GM19452 (cell line): ENCODE results near the gene BHMT.
"Not testable (repeated sequence)": the region's sequence is repeated elsewhere in the genome, so short reads cannot be mapped to it uniquely, and the experiment has no call there.

Experiments used
- ATAC-seq: cut with Tn5 transposase; IDR thresholded peaks from one replicate; pipeline ENCODE4 v1.9.1; 2021; ENCODE audit not compliant: unreplicated experiment

Gene BHMT

GRCh38 chr5:79111960-79112702, 522 bp downstream of the BHMT start:
- ATAC-seq = no peak

GRCh38 chr5:79112703-79113058, 1.1 kb downstream of the BHMT start:
- ATAC-seq = no peak

GRCh38 chr5:79119486-79119885, 7.9 kb downstream of the BHMT start:
- ATAC-seq = no peak

DNA sequence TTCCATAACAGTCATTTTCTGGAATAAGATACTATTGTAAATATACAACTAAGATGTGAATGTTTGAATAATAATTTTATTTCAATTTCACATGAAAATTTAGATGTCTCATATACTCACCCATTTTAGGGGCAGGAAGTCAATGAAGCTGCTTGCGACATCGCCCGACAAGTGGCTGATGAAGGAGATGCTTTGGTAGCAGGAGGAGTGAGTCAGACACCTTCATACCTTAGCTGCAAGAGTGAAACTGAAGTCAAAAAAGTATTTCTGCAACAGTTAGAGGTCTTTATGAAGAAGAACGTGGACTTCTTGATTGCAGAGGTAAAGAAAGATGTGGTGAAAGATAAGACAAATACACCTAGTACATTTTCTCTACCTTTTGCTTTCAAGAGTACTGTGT, 8.6 kb downstream of the BHMT start:
- no peak for ATAC-seq

- no peak for ATAC-seq
Measured at GRCh38 chr5:79122973-79123372, 11.4 kb downstream of the BHMT start.

- ATAC-seq = no peak
Measured at GRCh38 chr5:79124607-79125006, 13.0 kb downstream of the BHMT start.

DNA sequence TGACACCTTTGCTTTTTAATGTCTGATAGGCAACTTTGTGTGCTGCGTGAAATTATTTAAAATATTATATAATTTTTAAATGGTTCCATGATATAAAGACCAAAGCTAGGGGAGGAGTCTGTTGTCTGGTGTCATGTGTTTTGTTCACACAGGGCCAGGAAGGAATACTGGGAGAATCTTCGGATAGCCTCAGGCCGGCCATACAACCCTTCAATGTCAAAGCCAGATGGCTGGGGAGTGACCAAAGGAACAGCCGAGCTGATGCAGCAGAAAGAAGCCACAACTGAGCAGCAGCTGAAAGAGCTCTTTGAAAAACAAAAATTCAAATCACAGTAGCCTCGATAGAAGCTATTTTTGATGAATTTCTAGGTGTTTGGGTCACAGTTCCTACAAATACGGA, 19.2 kb downstream of the BHMT start:
- no peak for ATAC-seq

DNA sequence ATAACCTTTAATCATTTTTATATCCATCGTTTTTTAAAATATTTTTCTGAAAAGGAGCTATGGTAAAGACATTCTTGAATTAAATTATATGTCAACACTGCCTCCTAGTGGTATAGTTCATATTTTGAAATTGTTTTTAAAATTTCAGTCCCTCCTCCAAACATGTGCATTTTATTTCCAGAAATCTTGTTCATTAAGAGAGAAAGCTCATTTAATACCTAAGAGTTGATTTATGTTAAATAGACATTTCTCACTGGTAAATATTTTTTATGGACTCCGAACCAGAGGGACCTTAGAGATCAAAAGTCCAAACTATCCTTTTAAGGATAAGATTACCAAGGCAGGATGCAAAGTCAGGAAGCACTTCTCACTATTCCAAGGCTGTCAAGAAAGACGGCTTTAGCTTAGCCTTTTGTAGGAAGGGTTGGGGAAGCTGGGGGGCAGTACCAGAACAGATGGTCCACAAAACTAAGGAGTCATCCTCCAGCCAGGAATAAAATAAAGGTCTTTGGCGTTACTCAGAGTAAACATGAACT, 21.6 kb downstream of the BHMT start:
- ATAC-seq = no peak

- no peak for ATAC-seq
Measured at GRCh38 chr5:79133657-79134451, 22.2 kb downstream of the BHMT start.

DNA sequence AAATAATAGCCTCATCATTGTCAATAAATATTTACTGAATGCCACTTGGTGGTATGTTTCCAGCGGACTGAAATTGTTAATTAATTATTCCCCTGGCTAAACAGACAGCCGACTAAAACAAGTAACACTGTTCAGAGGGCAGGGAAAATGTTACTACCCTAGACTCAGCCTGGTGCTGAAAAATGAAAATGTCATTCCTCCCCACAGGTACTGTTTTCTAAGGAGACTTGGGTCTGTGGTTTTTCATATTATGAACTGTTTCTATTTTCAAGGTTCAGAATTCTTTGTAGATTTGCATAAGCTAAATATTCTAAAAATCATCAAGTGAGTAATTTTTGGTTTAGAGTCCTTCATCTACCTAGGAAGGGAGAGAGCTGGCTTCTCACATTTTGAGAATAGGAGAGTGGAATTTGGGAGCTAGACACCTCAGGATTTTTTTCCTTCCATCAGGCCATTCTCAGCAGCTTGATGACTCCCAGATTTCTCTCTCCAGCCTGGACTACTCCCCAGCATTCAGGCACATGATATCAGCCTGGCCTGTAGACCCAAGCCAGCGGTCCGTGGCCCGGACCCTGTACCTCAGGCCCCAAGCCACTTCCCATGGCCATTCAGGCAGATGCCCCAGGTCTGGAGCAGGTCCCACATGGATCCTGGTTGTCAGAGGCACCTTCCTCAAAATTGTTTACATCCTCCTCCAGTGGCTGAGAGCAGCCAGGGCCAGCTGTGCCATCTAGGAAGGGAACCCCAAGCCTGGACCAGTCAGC, 24.4 kb downstream of the BHMT start:
- no peak for ATAC-seq

GRCh38 chr5:79136618-79137017, 25.0 kb downstream of the BHMT start:
- no peak for ATAC-seq

GRCh38 chr5:79140553-79140952, 28.9 kb downstream of the BHMT start:
- no peak for ATAC-seq

DNA sequence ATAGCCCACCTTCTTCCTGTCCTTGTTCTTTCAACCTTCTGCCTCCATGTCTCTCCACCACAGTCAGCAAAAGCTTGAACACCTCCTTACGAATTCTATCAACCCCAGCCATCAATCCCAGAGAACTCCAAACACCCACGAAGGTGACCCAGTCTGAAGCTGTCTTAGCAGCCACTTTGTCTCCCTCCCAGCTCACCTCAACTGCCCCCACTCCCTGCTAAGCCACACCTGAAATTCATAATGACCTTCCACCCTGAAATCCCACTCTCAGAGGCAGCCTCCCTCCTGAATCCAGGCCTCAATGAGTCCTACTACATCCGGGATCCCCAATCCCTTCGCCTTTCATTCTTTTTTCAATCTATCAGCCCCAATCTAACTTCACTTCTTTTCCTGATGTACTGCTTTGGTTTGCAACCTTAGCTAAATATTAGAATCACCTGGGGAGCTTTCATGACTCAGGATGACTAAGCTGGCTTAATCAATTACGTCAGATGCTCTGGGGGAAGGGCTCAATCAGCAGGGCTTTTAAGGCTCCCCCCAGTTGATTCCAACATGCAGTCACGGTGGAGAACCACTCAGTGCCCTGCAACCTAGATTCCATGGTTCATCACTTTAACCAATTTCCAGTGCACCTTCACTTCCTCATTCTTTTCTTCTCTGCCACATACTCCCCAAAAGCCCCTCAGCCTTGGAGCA, 32.2 kb downstream of the BHMT start:
- no peak for ATAC-seq

DNA sequence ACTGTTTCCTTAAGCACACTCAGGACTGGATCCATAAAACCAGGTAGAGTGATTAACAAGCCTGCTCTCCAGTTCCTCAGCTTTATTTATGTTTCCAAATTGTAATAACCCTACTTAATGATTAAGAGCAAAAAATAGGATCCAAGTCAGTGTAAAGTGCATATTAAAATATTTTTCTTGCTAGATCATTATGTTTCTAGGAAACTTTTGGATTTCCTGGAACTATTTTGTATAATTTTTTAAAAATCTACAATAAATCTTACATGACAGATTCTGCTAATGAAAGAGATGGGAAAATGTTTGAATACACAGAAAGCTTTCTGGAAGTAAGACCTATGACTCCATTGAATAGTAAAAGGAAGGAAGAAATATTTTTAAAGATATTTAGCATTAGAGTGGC, 35.5 kb downstream of the BHMT start:
- no peak for ATAC-seq

GRCh38 chr5:79149433-79149832, 37.8 kb downstream of the BHMT start:
- no peak for ATAC-seq

GRCh38 chr5:79151942-79152671, 40.5 kb downstream of the BHMT start:
- no peak for ATAC-seq

DNA sequence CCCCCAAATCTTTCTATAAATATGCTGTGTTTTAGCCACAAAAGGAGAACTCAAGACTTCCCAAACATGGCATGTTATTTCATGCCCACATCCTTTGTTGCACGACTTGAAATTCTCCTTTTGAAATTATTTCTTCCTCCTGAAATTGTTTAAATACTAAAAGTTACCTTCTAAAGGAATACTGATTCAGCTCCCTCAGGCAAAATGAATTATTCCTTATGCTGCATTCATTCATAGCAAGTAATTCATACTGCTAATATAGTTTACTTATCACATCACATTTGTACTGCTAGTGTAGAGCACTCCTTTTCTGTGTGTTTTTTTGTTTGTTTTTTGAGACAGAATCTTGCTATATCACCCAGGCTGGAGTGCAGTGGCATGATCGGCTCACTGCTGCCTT, 45.7 kb downstream of the BHMT start:
- ATAC-seq = no peak

GRCh38 chr5:79161647-79162046, 50.0 kb downstream of the BHMT start:
- not testable (repeated sequence) for ATAC-seq

- ATAC-seq = no peak
Measured at GRCh38 chr5:79168031-79168430, 56.4 kb downstream of the BHMT start.

- no peak for ATAC-seq
Measured at GRCh38 chr5:79170661-79171060, 59.1 kb downstream of the BHMT start.
